Activated CD8-positive, alpha-beta memory T cell treated with anti-CD3 and anti-CD28 coated beads for 1 hour (primary cell): ENCODE results near the gene RPL36.

ENCODE experiments used
- DNase-seq, 2 donors: peaks; one replicate each; pipeline ENCODE4 v3.0.0-alpha.2; 2020; ENCODE audit warnings: low read depth in 1 of 2; ENCODE audit errors: extremely low read depth in 1 of 2

Gene RPL36

GRCh38 chr19:5690125-5690954 is at the start of gene RPL36:
RPL36 (plus strand) TSS chr19:5690295; CDS start chr19:5690508, 213 bp downstream.
- peak; percentile 95 to 99 for DNase-seq

- no peak for DNase-seq
Observed at GRCh38 chr19:5641171-5641570, 48.9 kb upstream of the RPL36 start.

GRCh38 chr19:5642204-5642603 is 47.9 kb upstream of the RPL36 start:
- no peak for DNase-seq

GRCh38 chr19:5643060-5643459 is 47.0 kb upstream of the RPL36 start:
- DNase-seq = no peak

GRCh38 chr19:5644037-5644436 is 46.1 kb upstream of the RPL36 start:
- DNase-seq = no peak

GRCh38 chr19:5645409-5645808 is 44.7 kb upstream of the RPL36 start:
- DNase-seq = no peak

- DNase-seq = no peak
Observed at GRCh38 chr19:5646703-5647102, 43.4 kb upstream of the RPL36 start.

GRCh38 chr19:5648464-5648863 is 41.6 kb upstream of the RPL36 start:
- no peak for DNase-seq

- no peak for DNase-seq
Observed at GRCh38 chr19:5651361-5651760, 38.7 kb upstream of the RPL36 start.

- no peak for DNase-seq
Observed at GRCh38 chr19:5652261-5652660, 37.8 kb upstream of the RPL36 start.

GRCh38 chr19:5654931-5655330 is 35.2 kb upstream of the RPL36 start:
- no peak for DNase-seq

- DNase-seq = no peak
Observed at GRCh38 chr19:5655412-5655811, 34.7 kb upstream of the RPL36 start.

GRCh38 chr19:5661483-5661882 is 28.6 kb upstream of the RPL36 start:
- DNase-seq = no peak

- no peak for DNase-seq
Observed at GRCh38 chr19:5663904-5664303, 26.2 kb upstream of the RPL36 start.

GRCh38 chr19:5664515-5664914 is 25.6 kb upstream of the RPL36 start:
- DNase-seq = no peak

GRCh38 chr19:5665781-5666513 is 24.1 kb upstream of the RPL36 start:
- DNase-seq = no peak

- DNase-seq = no peak
Observed at GRCh38 chr19:5666921-5667610, 23.0 kb upstream of the RPL36 start.

- DNase-seq = no peak
Observed at GRCh38 chr19:5667751-5668271, 22.3 kb upstream of the RPL36 start.

- no peak for DNase-seq
Observed at GRCh38 chr19:5669212-5669611, 20.9 kb upstream of the RPL36 start.

- no peak for DNase-seq
Observed at GRCh38 chr19:5671600-5671999, 18.5 kb upstream of the RPL36 start.

- DNase-seq = no peak
Observed at GRCh38 chr19:5672708-5673459, 17.2 kb upstream of the RPL36 start.
